ENCODE results near the gene MAGI2.
"Not testable (repeated sequence)": the region's sequence is repeated elsewhere in the genome, so short reads cannot be mapped to it uniquely, and the experiment has no call there.

The MAGI2 gene

DNA sequence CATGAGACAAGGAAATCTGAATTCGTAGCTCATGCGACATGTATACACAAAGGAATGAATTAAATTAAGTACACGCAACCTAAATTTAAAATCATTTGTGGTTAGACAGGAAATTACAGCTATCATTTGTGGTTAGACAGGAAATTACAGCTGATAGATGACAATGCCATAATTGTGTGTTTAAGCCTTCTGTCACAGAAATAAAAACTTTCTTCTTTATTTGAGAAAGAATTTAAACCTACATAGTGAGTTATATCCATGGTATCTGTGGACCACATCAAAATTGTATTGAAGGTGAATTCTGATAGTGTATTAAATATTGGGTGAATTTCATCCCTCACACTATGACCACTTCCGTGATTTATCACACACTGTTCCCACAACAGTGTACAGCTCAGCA lies 362.9 kb downstream of the MAGI2 start:
- Histone ChIP-seq H3K4me3 (ENCODE audit: low read length, poor library complexity, severe bottlenecking) (no peak overlapping the region), H3K9me3 (ENCODE audit: insufficient read depth, low read depth, low read length) (no peaks in the 10 kb centered on the region), H4K20me1 (ENCODE audit: insufficient read depth, low read length, poor library complexity, severe bottlenecking) (no peaks in the 10 kb centered on the region), H3K27me3 (ENCODE audit: insufficient read depth, low read length, poor library complexity, severe bottlenecking) (no peaks in the 10 kb centered on the region), H3K4me2 (ENCODE audit: low read depth, low read length, poor library complexity, severe bottlenecking) (no peak overlapping the region), H3F3A (ENCODE audit: low read depth) (no peaks in the 10 kb centered on the region), H3K36me3 (ENCODE audit: insufficient read depth, low read length) (no peaks in the 10 kb centered on the region), H3K79me2 (ENCODE audit: insufficient read depth, low read length) (no peaks in the 10 kb centered on the region), H3K9me2 (replicated peaks; ENCODE audit: low read depth, low read length) (no peaks in the 10 kb centered on the region), H2AFZ (ENCODE audit: low read length) (no peak overlapping the region), H3K9ac (ENCODE audit: low read depth, low read length, poor library complexity, severe bottlenecking) (no peak overlapping the region), H3K4me1 (ENCODE audit: insufficient read depth, low read length, poor library complexity, severe bottlenecking) (no peaks in the 10 kb centered on the region)
- TF ChIP-seq EZH2phosphoT487 (IDR thresholded peaks at IDR 0.05; ENCODE audit: borderline replicate concordance) (no peak), CTCF (conservative IDR thresholded peaks at IDR 0.05; ENCODE audit: low read length) (no peak)

DNA sequence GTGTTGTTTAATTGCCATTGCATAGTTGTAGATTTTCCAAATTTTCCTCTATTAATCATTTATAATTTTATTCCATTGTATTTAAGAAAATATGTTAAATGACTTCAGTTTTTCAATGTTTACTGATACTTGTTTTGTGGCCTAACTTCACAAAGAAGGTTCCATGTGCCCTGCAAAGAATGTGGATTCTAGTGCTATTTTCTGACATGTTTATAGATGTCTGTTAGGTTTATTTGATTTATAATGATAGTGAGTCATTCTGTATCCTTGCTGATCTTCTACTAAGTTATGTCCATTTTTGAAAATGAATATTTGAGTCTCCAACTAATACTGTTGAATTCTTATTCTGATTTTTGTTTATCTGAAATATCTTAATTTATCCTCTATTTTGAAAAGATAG lies 369.0 kb downstream of the MAGI2 start:
- no peaks in the 10 kb centered on the region for H3K27me3 ChIP-seq (ENCODE audit: insufficient read depth, low read length, poor library complexity, severe bottlenecking)
- no peak overlapping the region for H3K4me3 ChIP-seq (ENCODE audit: low read length, poor library complexity, severe bottlenecking)
- H3K9me2 ChIP-seq (replicated peaks; ENCODE audit: low read depth, low read length) = no peaks in the 10 kb centered on the region
- no peaks in the 10 kb centered on the region for H3K4me1 ChIP-seq (ENCODE audit: insufficient read depth, low read length, poor library complexity, severe bottlenecking)
- H3K4me2 ChIP-seq (ENCODE audit: low read depth, low read length, poor library complexity, severe bottlenecking) = no peak overlapping the region
- TF ChIP-seq CTCF (conservative IDR thresholded peaks at IDR 0.05; ENCODE audit: low read length) (no peak), EZH2phosphoT487 (IDR thresholded peaks at IDR 0.05; ENCODE audit: borderline replicate concordance) (no peak)
- H3K79me2 ChIP-seq (ENCODE audit: insufficient read depth, low read length) = no peaks in the 10 kb centered on the region
- H3K36me3 ChIP-seq (ENCODE audit: insufficient read depth, low read length) = no peaks in the 10 kb centered on the region
- no peaks in the 10 kb centered on the region for H3F3A ChIP-seq (ENCODE audit: low read depth)
- H3K9me3 ChIP-seq (ENCODE audit: insufficient read depth, low read depth, low read length) = no peaks in the 10 kb centered on the region
- H4K20me1 ChIP-seq (ENCODE audit: insufficient read depth, low read length, poor library complexity, severe bottlenecking) = no peaks in the 10 kb centered on the region
- no peak overlapping the region for H3K9ac ChIP-seq (ENCODE audit: low read depth, low read length, poor library complexity, severe bottlenecking)
- no peak overlapping the region for H2AFZ ChIP-seq (ENCODE audit: low read length)

DNA sequence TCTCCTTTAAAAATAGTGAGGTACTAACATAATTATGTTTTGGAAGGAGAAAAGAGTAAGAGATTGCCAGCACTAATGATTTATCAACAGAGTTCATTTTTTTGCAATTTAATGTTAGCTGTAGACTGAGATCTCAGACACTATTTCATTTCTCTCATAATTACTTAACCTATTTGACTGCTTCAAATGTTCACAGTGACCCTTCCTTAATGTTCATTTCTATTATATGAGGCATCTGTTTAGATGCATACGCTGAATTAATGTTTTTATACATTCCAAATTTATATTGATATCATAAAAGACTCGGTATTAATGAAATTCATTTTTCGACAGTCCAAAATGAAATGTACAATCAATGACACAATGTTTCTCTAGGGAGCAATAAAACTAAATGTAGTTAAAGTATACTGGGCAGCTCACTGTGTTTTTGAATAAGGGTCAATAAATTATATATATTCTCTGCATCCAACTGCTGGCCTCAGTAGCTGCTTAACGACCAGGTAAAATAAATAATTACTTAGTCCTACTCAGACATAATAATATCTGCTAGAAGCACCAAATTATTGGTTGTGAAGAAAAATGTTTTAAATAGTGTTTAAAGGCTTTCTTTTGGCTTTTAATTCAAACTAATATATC lies 373.4 kb downstream of the MAGI2 start:
- Histone ChIP-seq H3K79me2 (ENCODE audit: insufficient read depth, low read length) (no peaks in the 10 kb centered on the region), H3K4me3 (ENCODE audit: low read length, poor library complexity, severe bottlenecking) (no peak overlapping the region), H3K4me2 (ENCODE audit: low read depth, low read length, poor library complexity, severe bottlenecking) (no peak overlapping the region), H3K4me1 (ENCODE audit: insufficient read depth, low read length, poor library complexity, severe bottlenecking) (no peaks in the 10 kb centered on the region), H3K9ac (ENCODE audit: low read depth, low read length, poor library complexity, severe bottlenecking) (no peak overlapping the region), H3F3A (ENCODE audit: low read depth) (no peaks in the 10 kb centered on the region), H3K9me3 (ENCODE audit: insufficient read depth, low read depth, low read length) (no peaks in the 10 kb centered on the region), H3K9me2 (replicated peaks; ENCODE audit: low read depth, low read length) (no peaks in the 10 kb centered on the region), H2AFZ (ENCODE audit: low read length) (no peak overlapping the region), H3K27me3 (ENCODE audit: insufficient read depth, low read length, poor library complexity, severe bottlenecking) (no peaks in the 10 kb centered on the region), H3K36me3 (ENCODE audit: insufficient read depth, low read length) (no peaks in the 10 kb centered on the region), H4K20me1 (ENCODE audit: insufficient read depth, low read length, poor library complexity, severe bottlenecking) (no peaks in the 10 kb centered on the region)
- no peak for TF ChIP-seq EZH2phosphoT487 (IDR thresholded peaks at IDR 0.05; ENCODE audit: borderline replicate concordance)

DNA sequence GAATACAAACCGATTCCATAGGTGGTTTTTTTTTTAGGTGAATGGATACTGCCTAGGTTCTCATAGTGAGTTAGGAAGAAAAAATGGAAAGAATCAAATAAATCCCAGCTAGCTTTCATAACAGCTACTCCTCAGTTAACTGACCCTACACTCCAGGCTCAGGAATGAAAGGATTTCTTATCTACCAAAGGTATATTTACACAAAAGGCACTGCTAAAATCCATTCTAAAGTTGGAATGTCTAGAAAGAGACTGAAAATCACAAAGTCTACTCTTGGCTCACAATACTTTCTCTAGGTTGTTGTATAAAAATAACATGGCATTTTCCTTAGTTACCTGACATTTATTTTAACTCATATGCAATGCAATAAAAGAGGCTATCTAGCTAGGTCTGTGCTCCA lies 375.2 kb downstream of the MAGI2 start:
- Histone ChIP-seq H3K4me1 (ENCODE audit: insufficient read depth, low read length, poor library complexity, severe bottlenecking) (no peaks in the 10 kb centered on the region), H3K36me3 (ENCODE audit: insufficient read depth, low read length) (no peaks in the 10 kb centered on the region), H3K9ac (ENCODE audit: low read depth, low read length, poor library complexity, severe bottlenecking) (no peak overlapping the region), H3K4me3 (ENCODE audit: low read length, poor library complexity, severe bottlenecking) (no peak overlapping the region), H3K27me3 (ENCODE audit: insufficient read depth, low read length, poor library complexity, severe bottlenecking) (no peaks in the 10 kb centered on the region), H3K9me3 (ENCODE audit: insufficient read depth, low read depth, low read length) (no peaks in the 10 kb centered on the region), H4K20me1 (ENCODE audit: insufficient read depth, low read length, poor library complexity, severe bottlenecking) (no peaks in the 10 kb centered on the region), H3K9me2 (replicated peaks; ENCODE audit: low read depth, low read length) (no peaks in the 10 kb centered on the region), H3K79me2 (ENCODE audit: insufficient read depth, low read length) (no peaks in the 10 kb centered on the region), H3F3A (ENCODE audit: low read depth) (no peaks in the 10 kb centered on the region), H3K4me2 (ENCODE audit: low read depth, low read length, poor library complexity, severe bottlenecking) (no peak overlapping the region), H2AFZ (ENCODE audit: low read length) (no peak overlapping the region)
- TF ChIP-seq EZH2phosphoT487 (IDR thresholded peaks at IDR 0.05; ENCODE audit: borderline replicate concordance) (no peak), CTCF (conservative IDR thresholded peaks at IDR 0.05; ENCODE audit: low read length) (no peak)

DNA sequence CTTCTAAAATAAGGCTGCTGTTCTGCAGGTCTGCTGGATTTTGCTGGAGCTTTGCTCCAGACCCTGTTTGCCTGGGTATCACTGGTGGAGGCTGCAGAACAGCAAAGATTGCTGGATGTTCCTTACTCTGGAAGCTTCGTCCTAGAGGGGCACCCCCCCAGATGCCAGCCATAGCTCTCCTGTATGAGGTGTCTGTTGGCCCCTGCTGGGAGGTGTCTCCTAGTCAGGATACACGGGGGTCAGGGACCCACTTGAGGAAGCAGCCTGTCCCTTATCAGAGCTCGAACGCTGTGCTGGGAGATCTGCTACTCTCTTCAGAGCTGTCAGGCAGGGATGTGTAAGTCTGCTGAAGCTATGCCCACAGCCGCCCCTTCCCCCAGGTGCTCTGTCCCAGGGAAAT lies 382.3 kb downstream of the MAGI2 start:
- not testable (repeated sequence) for H3K9me2 ChIP-seq (replicated peaks; ENCODE audit: low read depth, low read length); H3K4me3 ChIP-seq (ENCODE audit: low read length, poor library complexity, severe bottlenecking); H3K36me3 ChIP-seq (ENCODE audit: insufficient read depth, low read length); H2AFZ ChIP-seq (ENCODE audit: low read length); H3K9ac ChIP-seq (ENCODE audit: low read depth, low read length, poor library complexity, severe bottlenecking); H3K79me2 ChIP-seq (ENCODE audit: insufficient read depth, low read length); H3K4me1 ChIP-seq (ENCODE audit: insufficient read depth, low read length, poor library complexity, severe bottlenecking); H3F3A ChIP-seq (ENCODE audit: low read depth); H3K27me3 ChIP-seq (ENCODE audit: insufficient read depth, low read length, poor library complexity, severe bottlenecking); H4K20me1 ChIP-seq (ENCODE audit: insufficient read depth, low read length, poor library complexity, severe bottlenecking); H3K4me2 ChIP-seq (ENCODE audit: low read depth, low read length, poor library complexity, severe bottlenecking); H3K9me3 ChIP-seq (ENCODE audit: insufficient read depth, low read depth, low read length)

All from Loucy (cell line).